HL-60/S4 (cell line): ENCODE measurements around the gene GJA10.

Experiments
- in situ Hi-C: fragments of 300-500 bp; cut with MboI; formaldehyde crosslinking; loops from 2 replicates; pipeline ENCODE4 v1.14.3; 2022; ENCODE audit warnings: low sequenced_read_pairs

GJA10 gene

DNA sequence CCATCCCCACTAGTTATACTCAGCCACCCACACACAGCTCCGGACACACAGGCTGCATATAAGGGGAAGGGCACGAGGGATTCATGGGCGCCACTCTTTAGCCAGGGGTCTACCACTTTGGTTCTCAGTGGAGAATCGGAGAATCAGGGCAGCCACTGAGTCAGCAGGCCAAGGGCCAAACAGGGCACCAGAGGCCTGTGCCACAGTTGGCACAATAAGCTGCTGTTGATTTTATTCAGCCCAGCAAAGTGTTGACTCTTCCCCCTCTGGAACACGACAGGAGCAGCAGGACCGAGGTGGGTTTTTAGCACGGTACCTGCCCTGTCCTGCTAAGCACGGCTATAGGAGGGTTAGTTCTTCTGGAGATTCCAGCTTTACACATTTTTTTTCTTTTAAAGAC is 48.3 kb downstream of the GJA10 start:
- in situ Hi-C loops, result loop anchor here (10.0 kb wide), 1 partner anchor 532 kb away; no protein-coding TSS in a partner anchor

DNA sequence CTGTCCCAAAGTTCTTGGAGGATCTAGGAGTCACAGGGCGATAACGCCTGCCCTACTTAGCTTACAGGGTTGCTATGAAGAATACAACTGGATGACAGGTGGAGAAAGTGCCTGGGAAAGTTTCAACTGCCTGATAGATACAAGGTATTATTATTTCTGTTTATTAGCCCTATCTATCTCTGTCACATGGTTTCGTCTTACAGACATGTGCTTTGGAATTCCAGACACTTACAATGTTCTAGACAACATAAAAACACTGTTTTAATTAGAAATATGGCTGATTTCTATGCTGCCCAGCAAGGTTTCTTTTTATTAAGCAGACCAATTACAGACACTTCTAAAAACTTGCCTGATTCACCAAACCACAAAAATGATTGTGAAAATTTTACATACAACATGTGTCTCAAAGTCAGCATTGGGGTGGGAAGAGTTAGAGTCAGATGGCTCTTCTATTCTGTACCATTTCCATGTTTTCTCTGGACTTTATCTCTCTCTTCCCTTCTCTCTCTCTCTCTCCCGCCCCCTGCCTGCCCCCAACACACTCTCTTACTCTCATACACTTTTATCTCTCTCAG is 50.0 kb downstream of the GJA10 start:
- in situ Hi-C loops, result loop anchor here (10.0 kb wide), 1 partner anchor 531 kb away; no protein-coding TSS in a partner anchor

GRCh38 chr6:89944826-89945407 is 50.6 kb downstream of the GJA10 start:
- in situ Hi-C loops, result loop anchor here (10.0 kb wide), 1 partner anchor 530 kb away; no protein-coding TSS in a partner anchor
